DMS 273 (cell line): ENCODE results near the gene SULF2.

Experiments
- DNase-seq: peaks from one replicate; lab custom pipeline; 2025; ENCODE audit not compliant: unreplicated experiment; lab: John Stamatoyannopoulos, UW

Gene SULF2

GRCh38 chr20:47610945-47611250 lies 174.4 kb downstream of the SULF2 start:
- DNase-seq, result no peak

GRCh38 chr20:47610247-47610944 lies 174.9 kb downstream of the SULF2 start:
- no peak for DNase-seq

GRCh38 chr20:47609001-47609400 lies 176.3 kb downstream of the SULF2 start:
- DNase-seq, result no peak
